NB4 (cell line): ENCODE measurements around the gene DUSP5.

Source experiments
- CTCF ChIP-seq: IDR thresholded peaks from one replicate; pipeline ENCODE4 v1.5.1; 2012; ENCODE audit warnings: low read depth, low read length
- MYC ChIP-seq: IDR thresholded peaks from 2 replicates; pipeline ENCODE4 v1.6.1; 2011; ENCODE audit warnings: low read depth, low read length
- POLR2A ChIP-seq: IDR thresholded peaks from 2 replicates; pipeline ENCODE4 v1.6.1; 2011; ENCODE audit warnings: mild to moderate bottlenecking; ENCODE audit not compliant: insufficient read length; ENCODE audit errors: extremely low read depth

GRCh38 chr10:110508159-110508788, 10.6 kb downstream of the DUSP5 start:
- TF ChIP-seq CTCF = no peak
- no peak for TF ChIP-seq POLR2A
- no peak for TF ChIP-seq MYC
